ENCODE data around the gene EFHD1.
"Not testable (repeated sequence)": the region's sequence is repeated elsewhere in the genome, so short reads cannot be mapped to it uniquely, and the experiment has no call there.

EFHD1 gene

DNA sequence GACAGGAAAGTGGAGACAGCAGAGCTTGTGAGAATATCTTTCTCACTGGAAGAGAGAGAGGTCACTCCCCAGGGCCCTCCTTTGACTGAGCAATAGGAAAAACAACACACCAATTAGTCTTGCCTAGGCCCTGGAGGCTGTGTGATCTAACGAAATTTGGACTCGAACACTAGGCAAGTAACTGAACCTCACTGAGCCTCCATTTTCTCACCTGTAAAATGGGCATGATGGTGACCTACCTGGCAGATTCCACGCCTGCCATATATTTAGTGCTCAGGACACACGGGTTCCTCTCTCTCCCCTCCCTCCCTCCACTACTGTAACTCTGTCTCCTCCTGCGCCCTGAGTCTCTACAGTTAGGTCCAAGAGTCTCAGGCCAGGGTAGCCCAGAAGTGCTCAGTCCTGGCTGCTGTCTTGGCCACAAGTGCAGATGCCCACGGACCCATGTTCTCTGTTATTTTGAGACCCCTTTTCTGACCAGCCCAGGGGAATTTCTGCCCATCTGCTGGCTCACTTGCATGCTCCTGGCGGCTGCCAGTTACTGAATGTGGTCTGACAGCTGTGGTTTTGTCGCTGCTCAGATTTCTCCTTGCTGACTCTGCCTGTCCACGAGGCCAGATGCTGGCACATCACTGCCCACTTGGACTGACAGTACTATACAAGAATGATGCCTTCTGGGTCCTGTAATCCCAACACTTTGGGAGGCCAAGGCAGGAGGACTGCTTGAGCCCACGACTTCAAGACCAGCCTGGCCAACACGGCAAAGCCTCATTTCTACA is 54.2 kb downstream of the EFHD1 start:
- H3K36me3 ChIP-seq (ENCODE audit: insufficient read depth), result no peaks in the 10 kb centered on the region
- no peak overlapping the region for H3K4me3 ChIP-seq (IDR thresholded peaks at IDR 0.05; ENCODE audit: insufficient read depth, low read depth, low read length)
- H3K4me2 ChIP-seq, result peak overlapping the region; percentile 95
- H2AFZ ChIP-seq (ENCODE audit: low read depth), result peak overlapping the region; percentile 64
- H3K9ac ChIP-seq, result peak overlapping the region; percentile 35; the same call in 1 of the 2 replicates
- no peaks in the 10 kb centered on the region for H4K20me1 ChIP-seq (ENCODE audit: insufficient read depth)
- H3K4me1 ChIP-seq (ENCODE audit: low read depth, poor library complexity, severe bottlenecking), result peaks cover 34% of the 10 kb centered on the region
- TF ChIP-seq CTCF (conservative IDR thresholded peaks at IDR 0.05; ENCODE audit: low read depth, low read length), result no peak
- peak overlapping the region; percentile 63 for H3K27ac ChIP-seq
- no peaks in the 10 kb centered on the region for H3K27me3 ChIP-seq (ENCODE audit: insufficient read depth, low read depth)
- no peaks in the 10 kb centered on the region for H3K79me2 ChIP-seq (ENCODE audit: insufficient read depth, low read depth)

- no peaks in the 10 kb centered on the region for H3K79me2 ChIP-seq (ENCODE audit: insufficient read depth, low read depth)
- H3K9ac ChIP-seq, result peak overlapping the region; percentile 35; the same call in 1 of the 2 replicates
- H3K27me3 ChIP-seq (ENCODE audit: insufficient read depth, low read depth), result no peaks in the 10 kb centered on the region
- H3K4me3 ChIP-seq (IDR thresholded peaks at IDR 0.05; ENCODE audit: insufficient read depth, low read depth, low read length), result no peak overlapping the region
- H3K4me1 ChIP-seq (ENCODE audit: low read depth, poor library complexity, severe bottlenecking), result peaks cover 34% of the 10 kb centered on the region
- H2AFZ ChIP-seq (ENCODE audit: low read depth), result peak overlapping the region; percentile 64
- peak overlapping the region; percentile 63 for H3K27ac ChIP-seq
- TF ChIP-seq CTCF (conservative IDR thresholded peaks at IDR 0.05; ENCODE audit: low read depth, low read length), result no peak
- H4K20me1 ChIP-seq (ENCODE audit: insufficient read depth), result no peaks in the 10 kb centered on the region
- H3K4me2 ChIP-seq, result peak overlapping the region; percentile 95
- H3K36me3 ChIP-seq (ENCODE audit: insufficient read depth), result no peaks in the 10 kb centered on the region
These were observed 54.8 kb downstream of the EFHD1 start for GRCh38 chr2:232688201-232688600.

- Histone ChIP-seq H3K4me3 (IDR thresholded peaks at IDR 0.05; ENCODE audit: insufficient read depth, low read depth, low read length) (no peak overlapping the region), H3K36me3 (ENCODE audit: insufficient read depth) (no peaks in the 10 kb centered on the region), H3K4me1 (ENCODE audit: low read depth, poor library complexity, severe bottlenecking) (peaks cover 34% of the 10 kb centered on the region), H3K27me3 (ENCODE audit: insufficient read depth, low read depth) (no peaks in the 10 kb centered on the region), H4K20me1 (ENCODE audit: insufficient read depth) (no peaks in the 10 kb centered on the region), H3K4me2 (no peak overlapping the region), H2AFZ (ENCODE audit: low read depth) (peak overlapping the region; percentile 36; the same call in 1 of the 2 replicates), H3K9ac (no peak overlapping the region), H3K27ac (no peak overlapping the region), H3K79me2 (ENCODE audit: insufficient read depth, low read depth) (no peaks in the 10 kb centered on the region)
- no peak for TF ChIP-seq CTCF (conservative IDR thresholded peaks at IDR 0.05; ENCODE audit: low read depth, low read length)
These were observed 55.9 kb downstream of the EFHD1 start for GRCh38 chr2:232689152-232689910.

GRCh38 chr2:232691117-232691516 is 57.7 kb downstream of the EFHD1 start:
- not testable (repeated sequence) for H3K79me2 ChIP-seq (ENCODE audit: insufficient read depth, low read depth); H3K36me3 ChIP-seq (ENCODE audit: insufficient read depth); H3K27me3 ChIP-seq (ENCODE audit: insufficient read depth, low read depth); H3K27ac ChIP-seq; H3K9ac ChIP-seq; H3K4me3 ChIP-seq (IDR thresholded peaks at IDR 0.05; ENCODE audit: insufficient read depth, low read depth, low read length); H2AFZ ChIP-seq (ENCODE audit: low read depth); H3K4me2 ChIP-seq; H4K20me1 ChIP-seq (ENCODE audit: insufficient read depth)
- H3K4me1 ChIP-seq (ENCODE audit: low read depth, poor library complexity, severe bottlenecking), result peaks cover 34% of the 10 kb centered on the region
